SK-N-SH (cell line): ENCODE measurements around the gene ARHGAP44.

Experiments
- EP300 ChIP-seq, 2 experiments: IDR thresholded peaks; 2 replicates each; pipeline versions ENCODE4 v1.4.0 to v1.6.1; 2012; ENCODE audit warnings: borderline replicate concordance in 1 of 2, low read depth in 1 of 2, low read length in 1 of 2
- EZH2phosphoT487 ChIP-seq: fragments of 200-600 bp; sonication (generic); IDR thresholded peaks from 2 replicates; pipeline ENCODE4 v1.6.1; 2017; ENCODE audit warnings: low read depth, mixed run types, mild to moderate bottlenecking, antibody characterized with exemption, moderate library complexity, borderline replicate concordance
- FOSL2 ChIP-seq: IDR thresholded peaks from 2 replicates; pipeline ENCODE4 v1.4.0; 2012; ENCODE audit warnings: low read depth, mild to moderate bottlenecking, moderate library complexity, borderline replicate concordance
- FOXM1 ChIP-seq: IDR thresholded peaks from 2 replicates; pipeline ENCODE4 v1.4.0; 2012; ENCODE audit warnings: low read depth, mild to moderate bottlenecking
- GABPA ChIP-seq: IDR thresholded peaks from 2 replicates; pipeline ENCODE4 v1.4.0; 2012; ENCODE audit warnings: low read depth, mild to moderate bottlenecking
- MAX ChIP-seq: IDR thresholded peaks from 2 replicates; pipeline ENCODE4 v1.4.0; 2012; ENCODE audit warnings: low read depth
- NRF1 ChIP-seq: IDR thresholded peaks from 2 replicates; pipeline ENCODE4 v1.6.1; 2012; ENCODE audit warnings: low read depth, mild to moderate bottlenecking, low read length
- POLR2AphosphoS5 ChIP-seq: IDR thresholded peaks from 2 replicates; pipeline ENCODE4 v1.6.1; 2012; ENCODE audit warnings: low read depth, low read length
- RAD21 ChIP-seq: IDR thresholded peaks from 2 replicates; pipeline ENCODE4 v1.6.1; 2012; ENCODE audit warnings: mild to moderate bottlenecking, low read length
- TEAD4 ChIP-seq: IDR thresholded peaks from 2 replicates; pipeline ENCODE4 v1.4.0; 2012; ENCODE audit warnings: mild to moderate bottlenecking, borderline replicate concordance; ENCODE audit not compliant: insufficient read depth
- TF ChIP-seq, protein P1 (sequence below): fragments of 200-600 bp; sonication (generic); IDR thresholded peaks from 2 replicates; pipeline ENCODE4 v1.6.1; 2017; ENCODE audit warnings: antibody characterized with exemption, mild to moderate bottlenecking, moderate library complexity
- TF ChIP-seq, protein P2 (sequence below): IDR thresholded peaks from 2 replicates; pipeline ENCODE4 v1.4.0; 2012; ENCODE audit warnings: low read depth, borderline replicate concordance

- TF ChIP-seq NRF1, result no peak
- TF ChIP-seq, protein P1, sequence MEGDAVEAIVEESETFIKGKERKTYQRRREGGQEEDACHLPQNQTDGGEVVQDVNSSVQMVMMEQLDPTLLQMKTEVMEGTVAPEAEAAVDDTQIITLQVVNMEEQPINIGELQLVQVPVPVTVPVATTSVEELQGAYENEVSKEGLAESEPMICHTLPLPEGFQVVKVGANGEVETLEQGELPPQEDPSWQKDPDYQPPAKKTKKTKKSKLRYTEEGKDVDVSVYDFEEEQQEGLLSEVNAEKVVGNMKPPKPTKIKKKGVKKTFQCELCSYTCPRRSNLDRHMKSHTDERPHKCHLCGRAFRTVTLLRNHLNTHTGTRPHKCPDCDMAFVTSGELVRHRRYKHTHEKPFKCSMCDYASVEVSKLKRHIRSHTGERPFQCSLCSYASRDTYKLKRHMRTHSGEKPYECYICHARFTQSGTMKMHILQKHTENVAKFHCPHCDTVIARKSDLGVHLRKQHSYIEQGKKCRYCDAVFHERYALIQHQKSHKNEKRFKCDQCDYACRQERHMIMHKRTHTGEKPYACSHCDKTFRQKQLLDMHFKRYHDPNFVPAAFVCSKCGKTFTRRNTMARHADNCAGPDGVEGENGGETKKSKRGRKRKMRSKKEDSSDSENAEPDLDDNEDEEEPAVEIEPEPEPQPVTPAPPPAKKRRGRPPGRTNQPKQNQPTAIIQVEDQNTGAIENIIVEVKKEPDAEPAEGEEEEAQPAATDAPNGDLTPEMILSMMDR, result no peak
- no peak for TF ChIP-seq FOSL2
- no peak for TF ChIP-seq EP300 (IDR thresholded peaks at IDR 0.05; ENCODE audit: borderline replicate concordance in 1 of 2, low read depth in 1 of 2, low read length in 1 of 2)
- no peak for TF ChIP-seq MAX
- TF ChIP-seq, protein P2, sequence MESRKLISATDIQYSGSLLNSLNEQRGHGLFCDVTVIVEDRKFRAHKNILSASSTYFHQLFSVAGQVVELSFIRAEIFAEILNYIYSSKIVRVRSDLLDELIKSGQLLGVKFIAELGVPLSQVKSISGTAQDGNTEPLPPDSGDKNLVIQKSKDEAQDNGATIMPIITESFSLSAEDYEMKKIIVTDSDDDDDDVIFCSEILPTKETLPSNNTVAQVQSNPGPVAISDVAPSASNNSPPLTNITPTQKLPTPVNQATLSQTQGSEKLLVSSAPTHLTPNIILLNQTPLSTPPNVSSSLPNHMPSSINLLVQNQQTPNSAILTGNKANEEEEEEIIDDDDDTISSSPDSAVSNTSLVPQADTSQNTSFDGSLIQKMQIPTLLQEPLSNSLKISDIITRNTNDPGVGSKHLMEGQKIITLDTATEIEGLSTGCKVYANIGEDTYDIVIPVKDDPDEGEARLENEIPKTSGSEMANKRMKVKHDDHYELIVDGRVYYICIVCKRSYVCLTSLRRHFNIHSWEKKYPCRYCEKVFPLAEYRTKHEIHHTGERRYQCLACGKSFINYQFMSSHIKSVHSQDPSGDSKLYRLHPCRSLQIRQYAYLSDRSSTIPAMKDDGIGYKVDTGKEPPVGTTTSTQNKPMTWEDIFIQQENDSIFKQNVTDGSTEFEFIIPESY, result no peak
- TF ChIP-seq POLR2AphosphoS5, result no peak
- TF ChIP-seq RAD21, result no peak
- no peak for TF ChIP-seq EZH2phosphoT487
- TF ChIP-seq FOXM1, result no peak
- TF ChIP-seq TEAD4, result no peak
- TF ChIP-seq GABPA, result no peak
These were observed 247.5 kb downstream of the ARHGAP44 start for GRCh38 chr17:13036751-13037150.
